Measurements from ENCODE around the gene ARPP21. TPM values are rescaled to one million over a fixed set of nuclear protein-coding genes. Genes with fewer than 3 reads are reported as not detected.

The ARPP21 gene
- total RNA-seq, 1 experiment from 2014 or later: not detected

DNA sequence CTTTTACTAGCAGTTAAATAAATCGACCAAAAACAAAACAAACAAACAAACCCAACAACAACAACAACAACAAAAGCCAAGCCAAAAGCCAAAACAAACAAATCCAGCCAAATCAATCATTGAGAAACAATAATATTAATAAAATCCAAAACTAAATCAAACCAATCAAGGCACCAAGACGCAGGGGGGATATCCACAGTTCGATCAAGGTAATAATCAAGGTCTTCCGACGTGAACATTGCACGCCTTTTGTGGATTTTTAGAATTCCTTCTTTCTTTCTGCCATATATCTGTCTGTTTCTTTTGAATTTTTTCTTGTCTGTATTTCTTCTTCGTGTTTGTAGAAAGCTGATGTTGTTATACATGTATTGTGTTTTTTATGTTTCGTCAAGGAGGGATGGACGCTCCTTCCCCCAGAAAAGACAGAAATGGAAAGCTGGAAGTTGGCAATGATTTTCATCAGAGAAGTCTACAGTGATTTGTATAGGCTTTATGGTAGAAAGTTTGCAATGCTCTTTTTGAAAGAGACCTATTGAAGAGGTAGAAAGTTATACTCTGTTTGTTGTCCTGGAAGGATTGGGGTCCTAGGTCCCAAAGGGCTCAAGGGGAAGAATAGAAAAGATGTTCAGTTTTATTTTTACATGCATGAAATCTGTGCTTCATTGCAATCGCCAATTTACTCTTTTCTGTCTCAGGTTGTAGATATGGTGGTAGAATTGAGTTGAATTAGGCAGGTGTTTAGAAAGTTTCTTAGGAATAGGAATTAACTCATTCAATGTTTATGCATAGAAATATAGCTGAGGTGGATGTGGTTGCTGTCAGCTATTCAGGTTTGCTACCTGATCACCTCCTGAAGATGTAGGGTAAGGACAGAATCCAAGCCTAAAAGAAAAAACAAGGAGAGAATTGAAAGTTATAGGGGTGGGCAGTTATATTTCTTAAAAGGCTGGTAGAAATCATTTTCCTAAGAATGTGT, 1.2 kb downstream of the ARPP21 start:
- in situ Hi-C loops (cut with HindIII; ENCODE audit: low sequenced_read_pairs): no loop called here
- peak; percentile 64 for DNase-seq (ENCODE audit: low spot score)

- in situ Hi-C loops (cut with HindIII; ENCODE audit: low sequenced_read_pairs): no loop called here
- peak; percentile 58 for DNase-seq (ENCODE audit: low spot score)
Observed at GRCh38 chr3:35641331-35641730, 2.0 kb downstream of the ARPP21 start.

DNA sequence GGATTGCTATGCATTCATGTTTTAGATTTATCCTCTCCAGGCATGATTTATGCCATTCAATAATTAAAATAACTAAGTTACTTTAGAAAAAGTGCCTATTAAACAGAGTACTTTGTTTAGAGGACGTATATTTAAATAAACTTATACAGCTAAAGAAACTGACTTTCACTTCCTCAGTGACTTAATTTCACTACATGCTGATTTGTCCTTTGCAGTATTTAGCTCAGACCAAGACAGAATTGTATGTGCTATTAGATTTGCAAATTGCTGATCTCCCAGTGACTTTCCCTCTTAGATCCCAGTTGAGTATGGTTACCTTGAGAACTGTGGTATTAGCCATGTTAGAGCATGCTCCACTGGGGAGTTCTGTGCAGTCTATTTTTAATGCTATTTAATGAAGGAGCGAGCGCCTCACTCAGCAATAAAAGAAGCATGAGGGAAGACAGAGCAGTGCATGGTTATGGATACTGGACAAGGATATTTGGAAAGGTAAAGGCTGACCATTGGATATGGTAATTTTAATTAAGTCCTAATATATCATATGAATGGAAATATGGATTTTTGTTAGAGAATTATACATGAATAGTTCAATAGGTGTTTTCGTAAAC, 2.7 kb downstream of the ARPP21 start:
- DNase-seq (ENCODE audit: low spot score): peak; percentile 92
- in situ Hi-C loops (cut with HindIII; ENCODE audit: low sequenced_read_pairs): no loop called here

DNA sequence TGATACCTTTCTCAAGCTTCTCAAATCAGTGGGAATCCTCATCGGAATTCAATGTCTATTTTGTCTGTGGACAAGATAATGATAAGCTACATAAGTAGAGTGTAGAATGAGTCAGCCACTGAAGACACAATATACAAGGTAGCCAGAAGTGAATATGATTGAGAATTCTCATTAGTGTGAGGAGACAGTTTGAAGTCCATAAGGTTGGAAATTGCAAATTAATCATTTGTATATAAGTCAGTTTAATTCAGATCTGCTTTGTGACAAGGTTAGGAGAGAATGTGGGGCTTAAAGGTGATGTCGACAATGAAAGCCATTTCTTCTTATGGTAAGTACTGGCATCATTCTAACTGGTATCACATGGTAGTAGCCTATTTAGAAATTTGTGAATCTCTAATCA, 4.2 kb downstream of the ARPP21 start:
- in situ Hi-C loops (cut with HindIII; ENCODE audit: low sequenced_read_pairs): no loop called here
- DNase-seq (ENCODE audit: low spot score): peak; percentile 68

DNA sequence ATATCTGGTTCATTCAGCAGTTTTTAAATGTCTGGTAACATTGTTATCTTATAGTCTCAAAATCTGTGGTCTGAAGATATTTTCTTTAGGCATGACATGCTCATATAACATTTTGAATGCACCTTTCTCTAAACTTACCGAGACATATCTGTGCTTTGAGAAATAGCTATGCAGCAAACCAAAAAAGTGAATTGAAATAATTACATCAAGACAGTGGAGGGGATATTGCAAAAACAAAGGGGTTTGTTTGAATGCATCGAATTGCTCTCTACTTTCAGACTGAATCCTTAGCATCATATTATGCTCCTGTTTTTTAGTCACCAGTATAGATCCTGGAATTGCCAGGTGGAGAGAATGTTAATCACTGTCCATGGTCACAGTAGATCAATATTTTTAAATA, 5.1 kb downstream of the ARPP21 start:
- in situ Hi-C loops (cut with HindIII; ENCODE audit: low sequenced_read_pairs): no loop called here
- peak; percentile 61 for DNase-seq (ENCODE audit: low spot score)

- in situ Hi-C loops (cut with HindIII; ENCODE audit: low sequenced_read_pairs): no loop called here
- peak; percentile 23 for DNase-seq (ENCODE audit: low spot score)
Observed at GRCh38 chr3:35645189-35645588, 5.9 kb downstream of the ARPP21 start.

GRCh38 chr3:35646081-35646480, 6.8 kb downstream of the ARPP21 start:
- in situ Hi-C loops (cut with HindIII; ENCODE audit: low sequenced_read_pairs): no loop called here
- DNase-seq (ENCODE audit: low spot score): peak; percentile 54

GRCh38 chr3:35647461-35647860, 8.1 kb downstream of the ARPP21 start:
- peak; percentile 65 for DNase-seq (ENCODE audit: low spot score)
- in situ Hi-C loops (cut with HindIII; ENCODE audit: low sequenced_read_pairs): no loop called here

DNA sequence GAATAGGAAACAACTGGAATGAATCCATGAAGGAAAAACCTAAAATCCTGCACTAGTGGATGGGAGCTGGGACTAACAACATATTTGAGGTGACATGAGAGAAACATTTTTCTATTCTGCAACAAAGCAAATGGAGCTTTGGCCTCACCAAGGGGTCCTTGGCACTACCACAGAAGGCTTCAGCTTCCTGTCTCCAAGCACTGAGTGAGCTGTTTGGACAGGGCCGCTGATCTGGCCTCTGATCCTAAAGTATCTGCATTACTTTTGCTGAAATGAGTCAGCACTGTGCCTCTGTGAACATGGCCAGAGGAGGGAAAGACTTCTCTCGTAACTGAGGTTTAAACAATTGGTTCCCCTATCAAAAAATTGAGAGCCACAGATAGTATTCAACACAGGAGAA, 9.0 kb downstream of the ARPP21 start:
- DNase-seq (ENCODE audit: low spot score): peak; percentile 73
- in situ Hi-C loops (cut with HindIII; ENCODE audit: low sequenced_read_pairs): no loop called here

GRCh38 chr3:35649405-35649804, 10.1 kb downstream of the ARPP21 start:
- in situ Hi-C loops (cut with HindIII; ENCODE audit: low sequenced_read_pairs): no loop called here
- peak; percentile 60 for DNase-seq (ENCODE audit: low spot score)

- in situ Hi-C loops (cut with HindIII; ENCODE audit: low sequenced_read_pairs): no loop called here
Observed at GRCh38 chr3:35651426-35651825, 12.1 kb downstream of the ARPP21 start.

DNA sequence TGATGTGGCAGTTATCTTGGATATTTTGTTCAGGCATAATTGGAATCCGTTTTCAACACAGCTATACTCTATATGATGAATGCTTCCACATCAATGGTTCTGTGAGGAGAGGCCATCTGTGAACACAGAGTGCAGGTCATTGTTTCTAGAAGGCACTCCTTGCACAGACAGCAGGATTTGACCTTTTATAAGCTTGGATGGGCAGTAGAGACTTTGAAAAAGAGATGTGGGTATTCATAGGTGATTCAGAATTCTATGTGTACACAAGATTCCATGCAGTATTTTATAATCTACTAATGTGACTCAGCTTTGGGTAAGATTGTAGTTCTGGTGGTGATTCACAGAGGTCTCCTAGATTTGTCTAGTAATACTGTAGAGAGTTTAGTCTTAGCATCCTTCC, 12.5 kb downstream of the ARPP21 start:
- in situ Hi-C loops (cut with HindIII; ENCODE audit: low sequenced_read_pairs): no loop called here
- DNase-seq (ENCODE audit: low spot score): peak; percentile 54

More at GRCh38 chr3:35651426-35651825, 12.1 kb downstream of the ARPP21 start:
- DNase-seq (ENCODE audit: low spot score): peak; percentile 19

DNA sequence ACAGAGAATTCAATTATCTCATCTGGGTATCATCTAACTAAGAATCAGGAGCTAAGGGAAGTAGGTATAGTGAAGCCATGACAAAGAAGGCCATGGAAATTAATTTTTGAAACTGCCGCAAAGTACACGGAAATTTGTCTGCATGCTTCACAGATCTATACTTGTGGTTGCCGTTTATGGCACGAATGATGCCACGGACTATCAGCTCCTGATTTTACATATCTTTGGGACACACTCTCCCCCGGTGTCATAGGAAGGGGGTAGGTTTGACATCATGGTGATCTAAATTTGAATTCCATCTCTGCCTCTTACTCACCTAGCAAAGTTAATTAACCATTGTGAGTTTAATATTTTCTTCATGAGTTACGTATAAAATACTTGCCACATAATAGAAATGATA, 14.0 kb downstream of the ARPP21 start:
- in situ Hi-C loops (cut with HindIII; ENCODE audit: low sequenced_read_pairs): no loop called here

DNA sequence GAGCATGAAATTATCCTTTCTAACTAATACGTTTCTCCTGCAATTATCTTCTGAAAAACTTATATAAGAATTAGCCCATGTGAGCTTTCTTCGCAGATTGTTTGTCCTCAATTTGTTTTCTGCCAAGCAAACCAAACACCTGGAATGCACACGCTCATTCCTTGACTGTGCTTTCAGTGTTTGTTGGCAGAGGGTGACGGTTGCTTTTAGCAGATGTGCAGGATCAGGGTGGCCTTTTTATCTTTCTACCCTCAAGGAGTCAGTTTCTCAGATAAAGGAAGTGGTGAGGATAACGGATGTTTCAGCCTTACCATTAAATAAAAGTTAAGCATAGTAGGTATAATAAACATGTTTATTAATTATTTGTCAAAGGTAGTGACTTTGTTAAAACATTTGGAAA, 15.2 kb downstream of the ARPP21 start:
- in situ Hi-C loops (cut with HindIII; ENCODE audit: low sequenced_read_pairs): no loop called here
- DNase-seq (ENCODE audit: low spot score): peak; percentile 28

More for the DNA sequence above, 14.0 kb downstream of the ARPP21 start:
- DNase-seq (ENCODE audit: low spot score): peak; percentile 27

DNA sequence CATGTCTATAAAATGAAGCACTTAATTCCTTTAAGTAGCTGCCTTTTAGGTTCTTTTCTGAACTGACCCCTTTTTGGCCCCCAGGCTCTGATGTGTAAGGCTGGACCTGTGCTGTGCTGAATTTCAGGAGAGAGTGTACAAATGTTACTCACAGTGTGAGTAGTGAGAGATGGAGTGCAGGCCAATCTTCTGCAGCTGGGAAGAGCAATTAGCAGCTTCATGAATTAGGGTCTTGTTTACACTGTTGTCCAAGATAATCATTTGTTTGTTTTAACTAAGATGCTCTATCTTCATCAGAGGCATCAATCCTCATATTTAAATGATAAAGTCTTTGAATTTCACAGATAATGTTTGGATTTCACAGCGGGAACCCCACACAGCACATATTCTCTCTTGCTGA, 19.4 kb downstream of the ARPP21 start:
- in situ Hi-C loops (cut with HindIII; ENCODE audit: low sequenced_read_pairs): no loop called here
- DNase-seq (ENCODE audit: low spot score): no peak

GRCh38 chr3:35659768-35660167, 20.4 kb downstream of the ARPP21 start:
- in situ Hi-C loops (cut with HindIII; ENCODE audit: low sequenced_read_pairs): no loop called here
- DNase-seq (ENCODE audit: low spot score): peak; percentile 84

GRCh38 chr3:35663471-35663870, 24.1 kb downstream of the ARPP21 start:
- peak; percentile 63 for DNase-seq (ENCODE audit: low spot score)
- in situ Hi-C loops (cut with HindIII; ENCODE audit: low sequenced_read_pairs): no loop called here

GRCh38 chr3:35664460-35664919, 25.2 kb downstream of the ARPP21 start:
- in situ Hi-C loops (cut with HindIII; ENCODE audit: low sequenced_read_pairs): no loop called here
- peak; percentile 80 for DNase-seq (ENCODE audit: low spot score)

DNA sequence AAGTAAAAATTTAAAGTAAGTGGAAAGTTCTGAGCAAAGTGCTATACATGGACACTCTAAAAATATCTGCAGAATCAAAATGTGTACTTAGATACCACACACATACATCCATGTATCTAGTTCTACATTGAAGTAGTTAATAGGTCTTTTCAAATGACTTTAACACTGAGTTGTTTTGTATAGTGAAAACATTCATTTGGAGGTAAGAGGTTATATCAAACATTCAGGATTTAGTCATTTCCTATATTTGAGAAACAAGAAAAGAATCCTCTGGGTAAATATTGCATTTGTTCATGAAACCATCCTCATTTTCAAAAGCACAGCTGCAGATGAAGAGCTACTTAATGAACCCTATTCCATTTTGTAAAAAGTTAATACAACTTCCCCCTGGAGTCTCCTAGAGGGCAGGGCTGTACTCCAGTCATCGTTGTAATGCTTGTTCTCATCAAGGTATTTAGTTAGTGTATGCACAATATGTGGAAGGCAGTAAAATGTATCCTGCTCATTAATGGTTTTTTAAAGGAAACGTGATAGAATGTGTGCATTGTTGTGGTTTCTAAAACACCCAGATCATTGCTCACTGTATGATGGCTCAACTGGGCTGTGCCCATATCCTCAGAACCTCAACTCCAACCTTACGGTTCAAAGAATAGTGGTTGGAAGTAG, 26.2 kb downstream of the ARPP21 start:
- in situ Hi-C loops (cut with HindIII; ENCODE audit: low sequenced_read_pairs): no loop called here

DNA sequence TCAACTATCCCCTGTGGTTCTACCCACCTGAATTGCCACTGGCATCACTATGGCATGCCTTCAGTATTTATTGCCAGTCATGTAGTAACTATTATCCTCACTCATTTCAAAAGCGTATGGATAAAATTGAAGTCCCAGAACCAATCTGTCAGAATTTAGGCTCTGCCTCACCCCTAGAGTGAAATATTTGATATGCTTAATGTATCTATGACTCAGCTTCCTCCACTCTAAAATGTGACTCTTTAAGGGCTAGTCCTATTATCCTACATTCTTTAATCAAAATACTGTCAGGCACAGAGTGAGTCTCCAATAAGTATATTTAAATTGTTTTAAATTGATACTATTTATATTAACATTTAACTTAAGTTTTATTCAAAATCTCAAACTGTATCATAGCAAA, 27.6 kb downstream of the ARPP21 start:
- DNase-seq (ENCODE audit: low spot score): no peak
- in situ Hi-C loops (cut with HindIII; ENCODE audit: low sequenced_read_pairs): no loop called here

More for the DNA sequence above, 26.2 kb downstream of the ARPP21 start:
- peak; percentile 47 for DNase-seq (ENCODE audit: low spot score)

Measured in G401 (cell line).